IMR-90 (cell line): ENCODE data around the gene MYO9A. TPM values are rescaled to one million over a fixed set of nuclear protein-coding genes. Genes with fewer than 3 reads are reported as not detected.

ENCODE experiments used
- ATAC-seq: fragments of 200-7000 bp; cut with Tn5 transposase; 2 replicates; pipeline ENCODE4 v1.9.1; 2020; ENCODE audit warnings: low read depth, mild to moderate bottlenecking, moderate library complexity
- BruUV-seq: library from RNA; stranded (reverse); fragments of 400-500 nt; replicated peaks from 2 replicates; lab custom pipeline; 2021; lab: Mats Ljungman, UMichigan
- CTCF ChIA-PET: fragments of 300-600 bp; formaldehyde crosslinking; extraction: SDS; loops from one replicate; lab custom pipeline; 2021; ENCODE audit warnings: antibody characterized with exemption; lab: Yijun Ruan, JAX
- POLR2A ChIA-PET: fragments of 300-600 bp; sonication (Branson Sonifier 250); formaldehyde crosslinking; loops from one replicate; lab custom pipeline; 2022; ENCODE audit warnings: antibody characterized with exemption; ENCODE audit not compliant: unreplicated experiment; lab: Charles Lee
- DNase-seq: peaks from one replicate; pipeline ENCODE4 v3.0.0; 2013
- H2AFZ ChIP-seq: replicated peaks from 2 replicates; pipeline ENCODE3; 2013; ENCODE audit warnings: low read length, mild to moderate bottlenecking; ENCODE audit not compliant: poor library complexity
- H2AK5ac ChIP-seq: 2 replicates; pipeline ENCODE4 v1.6.1; 2013; ENCODE audit warnings: low read depth, low read length, inconsistent platforms
- H2AK9ac ChIP-seq: replicated peaks from 2 replicates; pipeline ENCODE3; 2013; ENCODE audit warnings: mild to moderate bottlenecking, low read depth, low read length, moderate library complexity; ENCODE audit not compliant: poor library complexity
- H2BK120ac ChIP-seq: 2 replicates; pipeline ENCODE4 v1.6.1; 2013; ENCODE audit warnings: low read depth, low read length, inconsistent platforms
- H2BK15ac ChIP-seq: 3 replicates; pipeline ENCODE4 v1.6.1; 2013; ENCODE audit warnings: low read depth, low read length, inconsistent platforms
- H2BK20ac ChIP-seq: 2 replicates; pipeline ENCODE4 v1.6.1; 2013; ENCODE audit warnings: low read depth, mild to moderate bottlenecking, inconsistent platforms, low read length, moderate library complexity
- H2BK5ac ChIP-seq: 2 replicates; pipeline ENCODE4 v1.6.1; 2013; ENCODE audit warnings: mild to moderate bottlenecking, low read depth, low read length, inconsistent platforms; ENCODE audit not compliant: poor library complexity, severe bottlenecking
- H3K14ac ChIP-seq: replicated peaks from 2 replicates; pipeline ENCODE4 v1.6.1; 2013; ENCODE audit warnings: low read depth, low read length, inconsistent platforms
- H3K18ac ChIP-seq: 2 replicates; pipeline ENCODE4 v1.6.1; 2013; ENCODE audit warnings: low read depth, low read length, control low read depth
- H3K23ac ChIP-seq: 2 replicates; pipeline ENCODE4 v1.6.1; 2013; ENCODE audit warnings: low read depth, low read length, inconsistent platforms
- H3K27ac ChIP-seq: 2 replicates; pipeline ENCODE4 v1.5.1; 2013; ENCODE audit warnings: mild to moderate bottlenecking, control low read depth, low read length; ENCODE audit not compliant: insufficient read depth
- H3K27me3 ChIP-seq: 2 replicates; pipeline ENCODE4 v1.6.1; 2013; ENCODE audit warnings: low read length; ENCODE audit not compliant: control insufficient read depth, insufficient read depth
- H3K36me3 ChIP-seq: 2 replicates; pipeline ENCODE4 v1.6.1; 2013; ENCODE audit warnings: low read length, mixed read lengths; ENCODE audit not compliant: control insufficient read depth, insufficient read depth
- H3K4ac ChIP-seq: 2 replicates; pipeline ENCODE4 v1.6.1; 2013; ENCODE audit warnings: low read depth, low read length, inconsistent platforms
- H3K4me1 ChIP-seq: 2 replicates; pipeline ENCODE4 v1.6.1; 2013; ENCODE audit warnings: low read length, mixed read lengths; ENCODE audit not compliant: control insufficient read depth, insufficient read depth
- H3K4me2 ChIP-seq: 2 replicates; pipeline ENCODE4 v1.6.1; 2013; ENCODE audit warnings: low read depth, mild to moderate bottlenecking, control low read depth, low read length, moderate library complexity
- H3K4me3 ChIP-seq: 2 replicates; pipeline ENCODE4 v1.5.1; 2013; ENCODE audit warnings: low read depth, mild to moderate bottlenecking, control low read depth, low read length, moderate library complexity; ENCODE audit not compliant: insufficient read depth
- H3K56ac ChIP-seq: 2 replicates; pipeline ENCODE4 v1.6.1; 2013; ENCODE audit warnings: low read length, inconsistent platforms; ENCODE audit not compliant: insufficient read depth; ENCODE audit errors: extremely low read depth
- H3K79me1 ChIP-seq, 2 experiments: 2 replicates each; pipeline ENCODE4 v1.6.1; 2013; ENCODE audit warnings: low read length in 2 of 2, inconsistent platforms in 1 of 2, low read depth in 1 of 2
- H3K9ac ChIP-seq: 2 replicates; pipeline ENCODE4 v1.6.1; 2013; ENCODE audit warnings: low read depth, low read length, control low read depth
- H3K9me1 ChIP-seq: 2 replicates; pipeline ENCODE4 v1.6.1; 2013; ENCODE audit warnings: low read length, inconsistent platforms; ENCODE audit not compliant: insufficient read depth
- H3K9me3 ChIP-seq: 2 replicates; pipeline ENCODE4 v1.6.1; 2013; ENCODE audit warnings: low read length; ENCODE audit not compliant: control insufficient read depth, insufficient read depth
- H4K20me1 ChIP-seq: 2 replicates; pipeline ENCODE4 v1.6.1; 2013; ENCODE audit warnings: low read length, inconsistent platforms; ENCODE audit not compliant: insufficient read depth
- H4K5ac ChIP-seq: 2 replicates; pipeline ENCODE4 v1.6.1; 2013; ENCODE audit warnings: mild to moderate bottlenecking, low read depth, low read length, control low read depth
- H4K8ac ChIP-seq, 2 experiments: 2 replicates each; pipeline ENCODE4 v1.6.1; 2013; ENCODE audit warnings: low read depth in 2 of 2, low read length in 2 of 2, control low read depth in 1 of 2, inconsistent platforms in 1 of 2
- H4K91ac ChIP-seq: 2 replicates; pipeline ENCODE4 v1.6.1; 2013; ENCODE audit warnings: low read depth, low read length, inconsistent platforms; ENCODE audit not compliant: insufficient read depth
- FOS ChIP-seq: fragments of 150-350 bp; IDR thresholded peaks from 2 replicates; pipeline ENCODE4 v1.6.1; 2016; ENCODE audit warnings: low read depth, low read length
- MAFK ChIP-seq: IDR thresholded peaks from 2 replicates; pipeline ENCODE4 v1.6.1; 2012; ENCODE audit warnings: low read depth, low read length, improper control_type of control experiment
- POLR2A ChIP-seq: IDR thresholded peaks from 2 replicates; pipeline ENCODE4 v1.6.1; 2012; ENCODE audit warnings: mild to moderate bottlenecking, low read depth, low read length
- RCOR1 ChIP-seq: IDR thresholded peaks from 2 replicates; pipeline ENCODE4 v1.6.1; 2012; ENCODE audit warnings: mild to moderate bottlenecking, low read length, improper control_type of control experiment; ENCODE audit not compliant: insufficient replicate concordance
- RFX5 ChIP-seq: IDR thresholded peaks from 2 replicates; pipeline ENCODE4 v1.8.0; 2012; ENCODE audit warnings: low read depth, mild to moderate bottlenecking, low read length, moderate library complexity
- WGBS, 2 experiments: methylation state at CpG; one replicate each; pipeline versions ENCODE4 v1.1.5 to v1.1.7; 2013; ENCODE audit warnings: missing lambda C conversion rate in 2 of 2; ENCODE audit not compliant: insufficient read length in 1 of 2; ENCODE audit errors: extremely low coverage in 2 of 2; 5-methylcytosine and 5-hydroxymethylcytosine counted together
- dilution Hi-C: fragments of 300-500 bp; cut with HindIII; formaldehyde crosslinking; loops from one replicate; pipeline ENCODE4 v1.14.3; 2018; ENCODE audit warnings: low sequenced_read_pairs; ENCODE audit not compliant: unreplicated experiment
- in situ Hi-C: fragments of 300-500 bp; cut with MboI; formaldehyde crosslinking; loops from 3 replicates; pipeline ENCODE4 v1.14.3; 2019; ENCODE audit warnings: low sequenced_read_pairs, inconsistent platforms, mixed read lengths
- intact Hi-C: fragments of 100-400 bp; cut with micrococcal nuclease; formaldehyde crosslinking; loops from 2 replicates; pipeline ENCODE4 v1.10.0; 2022
- polyA plus RNA-seq, 3 experiments: library from polyadenylated mRNA; depleted of rRNA; stranded (reverse); fragments of >200 nt; gene quantifications; 2 replicates each; pipeline ENCODE4 v1.2.3, GENCODE V29; 2012; ENCODE audit warnings: low replicate concordance in 1 of 3
- total RNA-seq: library from RNA; depleted of rRNA; stranded (reverse); fragments of >200 nt; gene quantifications from 2 replicates; pipeline ENCODE4 v1.2.3, GENCODE V29; 2012
- TF ChIP-seq, protein P1 (sequence below): conservative IDR thresholded peaks from 2 replicates; pipeline ENCODE4 v1.5.1; 2012; ENCODE audit warnings: mild to moderate bottlenecking, low read depth, low read length, improper control_type of control experiment

The MYO9A gene
- total and polyA plus RNA-seq, 2 of the 4 experiments (the other 2 are of a cell fraction) = 6.0 to 49.5 TPM

DNA sequence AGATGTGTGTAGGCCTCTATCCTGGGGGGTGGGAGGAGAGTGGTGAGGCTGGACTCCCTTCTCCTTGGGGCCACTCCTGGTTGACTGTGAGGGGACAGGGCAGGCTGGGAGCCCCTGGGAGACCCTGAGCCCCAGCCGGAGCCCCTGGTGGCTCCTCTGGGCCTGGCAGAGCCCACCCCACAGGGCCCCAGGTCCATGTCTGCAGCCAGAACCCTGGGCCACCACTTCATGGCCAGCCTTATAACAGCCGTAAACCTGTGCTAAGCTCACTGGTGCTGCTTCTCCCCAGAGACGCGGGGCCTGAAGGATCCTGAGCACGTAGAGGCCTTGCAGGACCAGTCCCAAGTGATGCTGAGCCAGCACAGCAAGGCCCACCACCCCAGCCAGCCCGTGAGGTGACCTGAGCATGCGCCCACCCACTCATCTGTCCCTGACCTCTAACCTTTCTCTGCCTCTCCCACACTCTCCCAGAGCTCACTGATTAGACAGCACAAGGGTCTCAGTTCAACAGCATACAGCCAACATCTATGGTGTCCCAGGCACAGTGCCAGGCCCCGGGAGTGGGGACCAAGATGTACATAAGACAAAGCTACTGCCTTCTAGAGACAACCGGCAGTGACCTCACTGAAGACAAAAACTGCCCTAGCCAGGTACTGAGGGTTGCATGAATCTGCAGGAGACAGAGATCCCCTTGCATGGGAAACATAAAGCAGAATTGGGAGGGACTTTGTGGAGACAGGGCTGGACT, 304.1 kb downstream of the MYO9A start (continued):
- TF ChIP-seq FOS = no peak

- 84% methylated on average over 7 of the region's 16 CpGs; no CpG with 5 or more reads in 1 of the 2 experiments for WGBS, 2 experiments
- H3K56ac ChIP-seq = no peak overlapping the region
- peaks cover 2% of the 10 kb centered on the region; the same call in 1 of the 2 replicates for H3K9me3 ChIP-seq
- dilution Hi-C loops (no loop called here), in situ Hi-C loops (no loop called here), intact Hi-C loops (no loop called here)
- no peaks in the 10 kb centered on the region for H3K9me1 ChIP-seq
- no peak overlapping the region for H3K27ac ChIP-seq
- POLR2A ChIA-PET = no interaction called here
- H3K23ac ChIP-seq = no peak overlapping the region
- no peaks in the 10 kb centered on the region for H3K4me1 ChIP-seq
- H3K4me2 ChIP-seq = no peak overlapping the region
- BruUV-seq = no TSS peak
- no peak overlapping the region for H4K5ac ChIP-seq
- H3K9ac ChIP-seq = no peak overlapping the region
- no peak overlapping the region for H2BK20ac ChIP-seq
- CTCF ChIA-PET = no interaction called here
- H2BK120ac ChIP-seq = no peak overlapping the region
- H3K14ac ChIP-seq = no peak overlapping the region
- no peak overlapping the region for H2AFZ ChIP-seq
- no peak overlapping the region for H3K18ac ChIP-seq
- H3K36me3 ChIP-seq = no peaks in the 10 kb centered on the region
- no peak overlapping the region for H4K91ac ChIP-seq
- no peak overlapping the region for H3K4me3 ChIP-seq
- H3K4ac ChIP-seq = no peak overlapping the region
- no peaks in the 10 kb centered on the region for H3K27me3 ChIP-seq
- ATAC-seq = no peak
- no peak overlapping the region for H2BK15ac ChIP-seq
- no peak overlapping the region for H2AK5ac ChIP-seq
- H4K20me1 ChIP-seq = no peaks in the 10 kb centered on the region
- TF ChIP-seq RFX5 (no peak), MAFK (no peak), RCOR1 (no peak), POLR2A (no peak), FOS (no peak)
- TF ChIP-seq, protein P1, sequence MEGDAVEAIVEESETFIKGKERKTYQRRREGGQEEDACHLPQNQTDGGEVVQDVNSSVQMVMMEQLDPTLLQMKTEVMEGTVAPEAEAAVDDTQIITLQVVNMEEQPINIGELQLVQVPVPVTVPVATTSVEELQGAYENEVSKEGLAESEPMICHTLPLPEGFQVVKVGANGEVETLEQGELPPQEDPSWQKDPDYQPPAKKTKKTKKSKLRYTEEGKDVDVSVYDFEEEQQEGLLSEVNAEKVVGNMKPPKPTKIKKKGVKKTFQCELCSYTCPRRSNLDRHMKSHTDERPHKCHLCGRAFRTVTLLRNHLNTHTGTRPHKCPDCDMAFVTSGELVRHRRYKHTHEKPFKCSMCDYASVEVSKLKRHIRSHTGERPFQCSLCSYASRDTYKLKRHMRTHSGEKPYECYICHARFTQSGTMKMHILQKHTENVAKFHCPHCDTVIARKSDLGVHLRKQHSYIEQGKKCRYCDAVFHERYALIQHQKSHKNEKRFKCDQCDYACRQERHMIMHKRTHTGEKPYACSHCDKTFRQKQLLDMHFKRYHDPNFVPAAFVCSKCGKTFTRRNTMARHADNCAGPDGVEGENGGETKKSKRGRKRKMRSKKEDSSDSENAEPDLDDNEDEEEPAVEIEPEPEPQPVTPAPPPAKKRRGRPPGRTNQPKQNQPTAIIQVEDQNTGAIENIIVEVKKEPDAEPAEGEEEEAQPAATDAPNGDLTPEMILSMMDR = no peak
- H4K8ac ChIP-seq = no peak overlapping the region
- H3K79me1 ChIP-seq = no peaks in the 10 kb centered on the region
- no peak for DNase-seq
- H2AK9ac ChIP-seq = no peak overlapping the region
- no peak overlapping the region for H2BK5ac ChIP-seq
Observed at GRCh38 chr15:71812966-71813722, 304.8 kb downstream of the MYO9A start.
